A172 (cell line): ENCODE results near the gene MGA. TPM values are rescaled to one million over a fixed set of nuclear protein-coding genes. Genes with fewer than 3 reads are reported as not detected.
"Not testable (repeated sequence)": the region's sequence is repeated elsewhere in the genome, so short reads cannot be mapped to it uniquely, and the experiment has no call there.

Experiments used
- DNase-seq: peaks from one replicate; pipeline ENCODE4 v3.0.0-alpha.2; 2015; ENCODE audit warnings: low spot score
- total RNA-seq: library from RNA; depleted of rRNA; stranded (reverse); fragments of >200 nt; shearing (Covaris generic); gene quantifications from 2 replicates; pipeline ENCODE4 v1.2.3, GENCODE V29; 2014

The MGA gene
- total RNA-seq, 1 experiment from 2014 or later = 33.3 TPM

DNA sequence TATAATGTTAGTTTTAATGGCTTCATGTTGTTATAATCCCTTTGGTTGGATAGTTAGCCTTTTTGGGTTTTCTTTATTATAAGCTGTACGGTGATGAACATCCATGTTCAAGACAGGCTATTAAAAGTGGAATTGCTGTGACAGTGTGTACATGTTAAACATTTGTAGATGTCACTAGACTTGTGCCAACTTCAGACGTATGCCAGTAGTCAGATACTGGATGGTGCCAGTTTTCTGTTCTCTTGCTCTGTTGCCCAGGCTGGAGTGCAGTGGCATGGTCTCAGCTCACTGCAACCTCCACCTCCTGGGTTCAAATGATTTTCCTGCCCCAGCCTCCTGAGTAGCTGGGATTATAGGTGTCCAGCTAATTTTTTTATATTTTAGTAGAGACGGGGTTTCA lies 54.1 kb downstream of the MGA start:
- no peak for DNase-seq

DNA sequence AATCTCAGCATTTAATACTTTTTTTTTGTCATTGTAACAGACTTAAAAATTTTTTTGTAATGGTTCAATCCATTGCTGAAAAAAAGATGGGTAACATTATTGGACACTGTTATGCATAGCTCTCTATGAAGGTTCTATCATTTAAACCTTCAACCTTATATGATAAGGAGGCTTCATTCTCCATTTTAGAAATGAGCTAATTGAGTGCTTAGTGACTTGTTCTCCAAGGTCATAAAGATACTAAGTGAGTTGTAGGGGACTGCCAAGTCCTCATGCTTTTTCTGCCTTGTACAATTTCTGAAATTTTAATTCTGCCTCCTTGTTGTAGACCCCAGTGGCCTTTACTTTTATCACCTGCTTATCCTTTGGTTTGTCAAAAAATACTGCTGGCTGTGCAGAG lies 56.7 kb downstream of the MGA start:
- no peak for DNase-seq

DNA sequence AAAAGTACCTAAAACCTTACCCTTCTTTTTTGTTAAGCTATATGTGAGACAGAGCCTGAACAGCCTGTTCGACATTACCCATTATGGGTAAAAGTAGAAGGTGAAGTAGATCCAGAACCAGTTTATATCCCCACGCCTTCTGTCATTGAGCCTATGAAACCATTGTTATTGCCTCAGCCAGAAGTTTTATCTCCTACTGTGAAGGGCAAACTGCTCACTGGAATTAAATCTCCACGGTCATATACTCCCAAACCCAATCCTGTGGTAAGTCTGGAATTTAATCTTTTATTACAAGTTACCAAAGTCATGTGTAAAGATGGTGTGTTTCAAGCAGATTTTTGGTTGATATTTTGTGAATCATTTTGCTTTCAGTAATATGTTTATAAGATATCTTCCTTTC lies 66.9 kb downstream of the MGA start:
- no peak for DNase-seq

DNA sequence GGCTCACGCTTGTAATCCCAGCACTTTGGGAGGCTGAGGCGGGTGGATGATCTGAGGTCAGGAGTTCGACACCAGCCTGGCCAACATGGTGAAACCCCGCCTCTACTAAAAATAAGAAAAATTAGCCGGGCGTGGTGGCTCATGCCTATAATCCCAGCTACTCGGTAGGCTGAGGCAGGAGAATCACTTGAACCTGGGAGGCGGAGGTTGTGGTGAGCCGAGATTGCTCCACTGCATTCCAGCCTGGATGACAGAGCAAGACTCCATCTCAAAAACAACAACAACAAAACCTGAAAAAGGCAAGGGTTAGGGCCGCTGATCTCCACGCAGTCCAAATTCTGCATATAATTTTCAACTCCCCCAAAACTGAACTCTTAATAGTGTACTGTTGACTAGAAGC lies 67.9 kb downstream of the MGA start:
- DNase-seq = not testable (repeated sequence)

DNA sequence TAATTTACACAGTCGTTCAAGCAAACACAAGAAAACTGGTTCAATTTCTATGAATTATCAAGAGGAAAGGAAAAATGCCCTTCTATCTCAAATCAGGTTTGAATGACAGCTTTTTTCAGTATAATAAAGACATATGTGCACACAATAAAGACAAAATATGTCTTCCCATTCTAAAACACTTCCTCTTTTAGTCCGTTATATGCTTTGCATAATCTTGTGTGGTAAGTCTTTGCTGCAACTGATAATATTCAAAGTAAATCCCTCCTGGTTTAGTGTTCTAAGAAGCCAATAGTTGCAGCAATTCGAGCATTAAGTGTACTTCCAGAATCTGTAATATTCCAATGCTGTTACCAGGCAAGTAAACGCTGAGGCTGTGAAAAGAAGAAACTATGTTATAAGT lies 70.3 kb downstream of the MGA start:
- DNase-seq = no peak

DNA sequence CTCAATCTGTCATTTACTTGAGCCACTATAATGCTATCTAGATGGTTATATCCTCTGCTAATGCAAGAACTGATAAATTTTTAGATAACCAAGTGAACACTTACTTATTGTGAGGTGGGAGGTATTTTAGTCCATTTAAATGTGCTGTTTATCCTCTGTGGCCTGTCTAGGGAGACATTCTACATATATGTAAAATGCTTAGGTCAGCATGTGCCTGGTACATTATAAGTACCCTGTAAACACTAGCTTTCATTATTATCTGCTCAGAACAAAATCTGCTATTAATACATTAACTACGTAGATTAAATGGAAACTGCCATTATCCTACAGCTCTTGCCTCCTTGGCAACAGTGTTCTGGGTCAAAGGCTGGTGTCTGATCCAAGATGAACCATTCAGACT lies 72.3 kb downstream of the MGA start:
- no peak for DNase-seq

DNA sequence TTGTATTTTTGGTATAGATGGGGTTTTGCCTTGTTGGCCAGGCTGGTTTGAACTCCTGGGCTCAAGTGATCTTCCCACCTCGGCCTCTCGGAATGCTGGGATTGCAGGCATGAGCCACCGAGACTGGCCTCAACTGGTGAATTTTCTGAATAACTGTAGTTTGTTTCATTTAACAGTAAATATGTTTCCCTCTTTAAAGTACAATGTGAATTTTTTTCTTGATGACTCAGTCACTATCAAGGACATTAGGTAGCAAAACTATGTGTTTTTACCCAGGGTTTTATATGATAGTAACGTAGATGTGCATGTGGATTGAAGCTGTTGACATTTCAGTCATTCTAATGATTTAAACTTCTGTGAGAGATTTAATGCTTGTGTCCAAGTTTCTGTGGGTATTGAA lies 73.9 kb downstream of the MGA start:
- DNase-seq = no peak

DNA sequence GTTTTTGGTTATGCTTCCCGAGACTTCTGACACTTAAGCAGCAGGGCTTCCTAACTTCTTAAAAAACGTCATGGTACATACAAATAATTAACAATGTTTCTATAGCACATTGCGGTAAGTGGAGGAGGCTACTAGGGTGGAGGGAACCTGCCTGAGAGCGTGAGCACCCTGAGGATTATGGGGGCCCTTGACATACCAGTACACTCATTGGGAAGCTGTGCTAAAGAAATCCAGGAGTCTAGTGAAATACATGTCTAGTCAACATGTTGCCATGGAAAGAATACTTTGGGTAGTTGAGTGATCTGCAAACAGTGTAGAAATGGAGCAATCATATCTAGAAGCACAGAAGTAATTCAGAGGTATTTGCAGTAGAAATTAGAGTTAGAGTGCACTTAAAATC lies 74.8 kb downstream of the MGA start:
- no peak for DNase-seq

DNA sequence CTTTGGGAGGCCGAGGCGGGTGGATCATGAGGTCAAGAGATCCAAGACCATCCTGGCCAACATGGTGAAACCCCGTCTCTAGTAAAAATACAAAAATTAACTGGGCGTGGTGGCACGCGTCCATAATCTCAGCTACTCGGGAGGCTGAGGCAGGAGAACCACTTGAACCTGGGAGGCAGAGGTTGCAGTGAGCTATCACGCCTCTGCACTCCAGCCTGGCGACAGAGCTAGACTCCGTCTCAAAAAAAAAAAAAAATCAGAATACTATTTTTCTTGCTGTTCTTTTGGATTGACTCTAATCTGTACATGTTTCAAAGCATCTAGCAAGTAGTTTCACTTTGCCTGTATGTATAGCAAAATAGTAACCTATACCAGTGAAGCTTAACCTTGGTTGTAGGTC lies 75.3 kb downstream of the MGA start:
- not testable (repeated sequence) for DNase-seq

DNA sequence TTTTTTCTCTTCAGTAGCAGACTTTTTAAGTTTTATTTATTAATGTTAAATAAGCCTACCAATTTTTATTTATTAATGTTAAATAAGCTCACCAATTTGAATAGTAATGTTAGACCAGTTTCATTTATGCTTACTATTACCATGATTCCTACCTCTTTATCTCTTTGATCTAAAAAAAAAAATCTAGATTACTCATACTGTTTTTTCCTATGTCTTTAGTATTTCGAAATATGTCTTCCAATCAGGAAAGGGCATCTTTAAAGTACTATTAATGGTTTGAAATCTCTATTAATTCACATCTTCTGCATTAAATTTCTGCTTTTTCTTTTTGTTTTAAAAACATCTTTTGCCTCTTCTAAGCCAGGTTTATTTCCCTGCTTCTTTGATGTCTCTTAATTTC lies 86.6 kb downstream of the MGA start:
- no peak for DNase-seq

DNA sequence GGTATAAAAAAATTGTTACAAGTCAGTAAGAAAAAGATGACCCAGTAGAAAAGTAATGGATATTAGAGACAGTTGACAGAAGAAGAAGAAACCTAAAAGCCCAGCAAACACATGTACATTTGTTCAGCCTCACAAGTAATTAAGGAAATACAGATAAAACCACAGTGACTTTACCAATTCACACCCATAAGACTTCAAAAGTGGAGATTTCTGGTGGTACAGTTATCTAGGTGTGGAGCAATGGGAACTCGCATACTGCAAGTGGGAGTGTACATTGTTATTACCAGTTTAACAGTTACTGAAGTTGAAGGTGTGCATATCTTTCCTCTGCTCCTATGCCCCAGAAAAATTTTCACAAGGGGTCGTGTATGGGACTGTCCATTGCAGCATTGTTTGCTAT lies 96.0 kb downstream of the MGA start:
- no peak for DNase-seq

DNA sequence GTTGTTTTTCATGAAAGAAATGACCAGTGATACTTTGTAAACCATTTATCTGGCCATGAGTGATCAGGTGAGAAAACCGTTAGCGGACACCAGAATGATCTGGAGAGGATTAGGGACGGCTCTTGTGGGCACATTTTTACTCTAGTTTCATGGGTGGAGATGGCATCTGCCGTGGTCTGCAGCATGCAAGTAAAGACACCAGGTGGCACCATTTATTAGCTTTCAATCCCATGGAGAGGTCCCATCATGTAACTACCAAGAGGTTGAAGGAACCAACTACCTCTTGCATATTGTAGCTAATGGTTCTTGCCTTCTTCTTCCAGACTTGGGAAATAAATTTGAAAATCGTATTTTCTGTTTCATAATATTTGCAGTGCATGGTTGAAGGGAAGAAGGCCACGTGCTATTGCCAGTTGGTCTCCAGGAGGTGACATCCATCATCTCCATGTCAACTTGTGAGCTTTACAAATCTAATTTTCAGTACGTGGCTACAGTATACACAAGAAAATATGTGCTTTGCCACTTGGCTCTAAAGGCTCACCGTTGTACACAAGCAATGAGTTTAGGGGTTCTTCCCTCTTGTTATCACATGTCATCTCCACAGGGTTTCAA lies 112.6 kb downstream of the MGA start:
- peak; percentile 65 for DNase-seq

DNA sequence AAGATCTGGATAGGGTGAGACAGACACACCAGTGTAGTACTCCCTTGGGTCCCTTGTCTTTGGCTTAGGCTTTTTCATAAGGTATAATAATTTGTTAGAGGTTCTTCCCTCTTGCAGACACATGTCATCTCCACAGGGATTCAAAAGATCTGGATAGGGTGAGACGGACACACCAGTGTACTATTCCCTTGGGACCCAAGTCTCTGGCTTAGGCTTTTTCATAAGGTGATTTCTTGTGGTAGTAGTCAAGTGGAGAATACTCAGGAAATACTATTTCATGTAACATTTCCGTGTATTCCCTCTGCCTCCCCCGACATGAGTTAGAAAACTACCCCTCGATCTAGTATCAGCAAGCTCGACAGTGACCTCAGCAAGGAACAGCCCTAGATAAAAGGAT lies 113.1 kb downstream of the MGA start:
- DNase-seq = no peak

DNA sequence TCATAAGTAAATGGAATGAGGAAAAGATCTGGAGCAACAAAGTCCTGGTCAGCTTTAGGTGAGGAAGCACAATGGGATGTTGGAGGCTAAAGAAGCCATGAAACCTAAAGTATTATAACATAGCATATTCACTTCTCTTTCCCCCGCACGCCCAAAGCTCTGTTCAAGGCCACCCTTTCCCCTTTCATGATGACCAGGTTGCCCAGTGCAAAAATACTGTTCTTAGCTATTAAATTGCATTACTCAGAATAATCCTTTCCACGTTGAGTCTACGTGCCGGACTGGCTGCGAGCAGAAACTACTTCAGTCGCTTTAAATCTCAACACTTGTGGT lies 113.5 kb downstream of the MGA start:
- no peak for DNase-seq

DNA sequence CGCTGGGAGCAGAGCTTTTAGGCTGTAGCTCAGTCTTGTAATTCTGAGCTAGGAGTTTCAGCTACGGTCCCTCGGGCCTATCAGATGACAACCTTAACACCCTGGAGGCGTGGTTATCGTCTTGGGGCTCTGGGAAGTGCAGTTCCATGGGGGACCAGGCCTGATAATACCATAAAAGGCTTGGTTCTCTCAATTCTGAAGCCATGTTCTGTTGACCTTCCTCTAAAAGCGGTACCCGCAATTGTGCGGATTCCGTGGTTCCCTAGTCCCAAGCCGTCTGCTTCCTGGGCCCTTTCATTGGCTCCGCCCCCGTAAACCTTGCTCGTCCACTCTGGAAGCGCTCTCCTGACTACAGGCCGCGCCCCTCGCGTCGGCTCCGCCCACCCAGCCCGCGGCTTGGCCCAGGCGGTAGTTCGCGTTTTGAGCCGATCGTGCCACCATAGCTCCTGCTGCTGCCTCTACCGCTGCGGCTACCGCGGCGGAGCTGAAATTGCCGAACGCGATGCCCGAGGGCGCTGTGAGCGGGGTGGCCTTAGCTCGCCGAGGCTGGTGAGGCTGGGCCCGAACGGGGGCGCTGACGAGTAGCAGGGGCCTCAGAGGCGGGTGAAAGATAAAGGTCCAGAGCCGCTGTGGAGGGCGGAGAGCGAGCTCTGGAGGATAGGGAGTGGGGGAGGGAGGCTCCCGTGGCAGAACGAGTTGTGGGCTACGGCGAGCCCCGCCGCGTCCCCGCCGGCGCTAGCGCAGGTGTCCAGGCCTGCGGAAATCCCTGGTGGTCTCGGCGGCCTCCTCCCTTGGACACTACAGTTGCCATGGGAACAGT lies 114.1 kb downstream of the MGA start, which contains the start of gene MAPKBP1:
Gene MAPKBP1, plus strand, starts transcription at position 423 of the 820 bp plus-strand sequence. CDS start 792 bp downstream, outside the sequence.
- DNase-seq = peak; percentile 95

DNA sequence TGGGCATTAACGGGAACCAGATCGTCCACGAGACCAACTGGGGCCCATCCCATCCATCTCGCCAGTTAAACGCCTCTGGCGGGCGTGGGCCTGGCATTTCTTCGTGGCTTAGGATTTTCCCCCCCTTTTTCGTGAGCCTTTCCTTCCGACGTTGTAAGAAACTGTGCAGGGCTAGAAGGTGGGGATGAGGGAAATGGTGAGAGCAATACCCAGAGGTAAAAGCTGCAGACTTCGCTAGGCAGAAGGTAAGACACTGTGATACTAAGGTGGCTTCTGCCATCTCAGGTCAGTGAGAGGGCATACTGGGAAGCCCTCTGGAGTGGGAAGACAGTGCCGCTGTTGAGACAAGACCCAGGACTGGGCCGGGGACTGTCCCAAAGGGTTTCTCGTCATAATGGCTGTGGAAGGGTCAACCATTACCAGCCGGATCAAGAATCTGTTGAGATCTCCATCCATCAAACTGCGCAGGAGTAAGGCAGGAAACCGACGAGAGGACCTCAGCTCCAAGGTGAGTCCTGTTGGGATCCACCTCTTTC lies 114.7 kb downstream of the MGA start:
- no peak for DNase-seq

DNA sequence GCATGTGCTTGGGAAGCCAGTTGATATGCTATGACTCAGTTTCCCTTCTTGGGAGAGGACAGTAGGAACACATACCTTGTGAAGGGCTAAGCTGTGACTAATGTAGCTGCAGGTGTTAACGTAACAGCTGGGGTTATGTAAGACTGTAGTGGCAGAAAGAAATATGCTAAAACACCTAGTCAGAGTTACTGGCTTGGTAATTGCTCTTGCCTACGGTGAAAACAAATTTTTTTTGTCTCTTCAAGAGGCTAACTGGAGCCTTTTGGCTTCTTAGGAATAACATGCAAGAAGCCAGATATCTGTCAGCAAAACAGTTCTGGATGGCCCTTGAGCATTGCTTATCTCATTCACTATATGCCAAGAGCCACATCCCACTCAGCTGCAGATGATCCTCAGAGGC lies 115.4 kb downstream of the MGA start:
- DNase-seq = no peak

DNA sequence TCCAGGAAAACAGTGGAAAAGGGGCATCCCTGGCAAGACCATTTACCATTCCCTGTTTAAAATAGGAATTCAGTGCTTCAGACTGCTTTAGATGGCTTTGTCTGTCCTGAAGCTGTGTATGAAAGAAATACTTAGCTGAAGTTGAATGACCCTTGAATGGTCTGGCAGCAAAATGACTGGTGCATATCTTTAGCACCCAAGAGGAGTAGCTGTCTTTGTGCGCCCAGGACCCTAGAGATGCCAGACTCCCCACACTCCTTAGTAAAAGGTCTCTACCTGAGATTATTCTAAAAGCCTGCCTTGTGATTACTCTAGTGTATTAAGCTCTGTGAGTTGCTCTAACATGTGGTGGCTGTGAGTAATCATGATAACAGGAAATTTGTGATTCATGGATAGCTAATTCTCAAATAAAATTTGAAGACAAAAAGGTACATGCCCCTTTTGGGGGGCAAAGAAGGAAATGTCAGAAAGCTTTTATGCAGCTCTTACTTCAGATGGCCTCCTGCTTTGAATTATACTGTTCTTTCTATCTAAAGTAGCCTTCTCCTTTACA lies 117.3 kb downstream of the MGA start:
- DNase-seq = no peak

DNA sequence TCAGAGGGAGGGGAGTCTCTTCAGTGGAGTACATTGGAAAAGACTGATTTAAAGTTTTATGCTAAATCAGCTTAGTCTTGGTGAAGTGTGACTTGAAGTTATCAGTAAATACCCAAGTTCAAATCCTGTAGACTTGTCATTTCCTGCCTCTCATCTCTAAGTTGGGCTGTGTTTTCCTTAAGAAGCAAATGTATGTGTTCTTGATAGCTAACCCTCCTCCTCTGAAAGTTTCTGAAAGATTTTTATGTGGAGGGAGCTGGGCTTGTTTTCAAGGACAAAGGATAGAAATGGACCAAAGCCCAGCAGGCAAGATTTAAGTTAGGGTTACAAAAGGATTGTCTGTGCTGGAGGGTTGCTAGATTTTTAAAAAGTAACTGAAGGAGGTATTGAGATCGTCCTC lies 118.3 kb downstream of the MGA start:
- no peak for DNase-seq

DNA sequence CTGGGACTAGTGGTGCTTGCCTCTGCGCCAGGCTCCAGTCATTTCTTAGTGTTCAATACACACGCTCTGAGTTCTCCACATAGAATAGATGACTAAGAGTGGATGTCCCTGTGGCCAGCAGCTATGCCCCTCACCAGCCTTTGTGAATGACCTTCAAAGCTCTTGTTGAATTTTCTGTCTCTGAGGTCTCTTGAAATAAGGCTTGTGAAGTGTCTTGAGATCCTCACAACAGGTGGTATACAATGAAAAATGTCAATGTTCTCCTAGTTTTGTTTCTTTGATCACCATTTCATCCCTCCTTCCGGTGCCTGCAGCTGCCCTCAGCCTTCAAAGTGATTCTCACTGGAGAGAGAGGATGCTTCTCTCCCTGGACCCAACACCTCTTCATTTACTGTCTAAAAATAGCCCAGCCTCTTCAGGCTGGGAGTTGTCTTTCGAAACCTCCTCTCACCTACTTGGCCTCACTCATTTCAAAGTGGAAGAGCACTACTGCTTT lies 119.5 kb downstream of the MGA start:
- no peak for DNase-seq

DNA sequence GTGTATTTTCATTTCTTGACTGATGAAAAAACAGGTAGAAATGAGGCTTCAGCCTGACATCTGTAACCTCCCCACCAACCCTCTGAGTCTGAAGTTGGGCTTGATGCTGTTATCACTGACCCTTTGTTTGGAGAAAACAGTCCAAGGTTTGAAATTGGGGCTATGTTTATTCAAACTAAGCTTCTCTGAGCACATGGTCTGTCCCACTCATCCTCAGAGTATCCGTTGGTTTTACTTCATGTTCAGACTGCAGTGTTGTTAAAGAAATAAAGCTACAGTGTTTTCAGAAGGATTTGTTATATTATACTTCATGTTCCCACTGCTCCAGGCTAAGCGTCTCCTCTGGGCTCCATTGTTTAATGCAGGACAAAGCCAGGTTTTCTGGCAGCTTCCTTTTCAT lies 120.1 kb downstream of the MGA start:
- DNase-seq = no peak

DNA sequence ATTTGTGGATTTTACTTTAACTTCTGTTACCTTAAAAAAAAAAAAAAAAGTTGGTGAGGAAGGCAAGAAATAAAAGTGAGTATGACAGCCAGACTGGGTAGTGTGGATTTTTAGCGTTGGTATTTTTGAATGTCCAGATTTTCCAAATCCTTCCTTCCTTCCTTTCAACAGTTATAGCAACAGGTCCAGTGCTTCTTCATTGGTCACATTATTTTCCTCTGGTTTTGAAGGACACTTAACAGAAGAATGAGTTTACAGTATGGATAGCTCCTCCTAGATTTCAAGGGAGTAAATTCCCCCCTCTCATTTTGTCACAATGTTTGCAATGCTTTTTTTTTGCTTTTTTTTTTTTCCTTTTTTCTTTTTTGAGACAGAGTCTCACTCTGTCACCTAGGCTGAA lies 120.5 kb downstream of the MGA start:
- DNase-seq = no peak
